GM23248 (cell line): ENCODE data around the gene DYSF. TPM values are rescaled to one million over a fixed set of nuclear protein-coding genes. Genes with fewer than 3 reads are reported as not detected.
"Not testable (repeated sequence)": the region's sequence is repeated elsewhere in the genome, so short reads cannot be mapped to it uniquely, and the experiment has no call there.

ENCODE experiments used
- DNase-seq: peaks from one replicate; pipeline ENCODE4 v3.0.0-alpha.2; 2015
- H2AFZ ChIP-seq: fragments of 200-600 bp; sonication (generic); 2 replicates; pipeline ENCODE4 v1.6.1; 2016; ENCODE audit warnings: antibody characterized with exemption
- H3F3A ChIP-seq: fragments of 200-600 bp; sonication (generic); 2 replicates; pipeline ENCODE4 v1.6.1; 2016; ENCODE audit warnings: mild to moderate bottlenecking, antibody characterized with exemption, mixed run types; ENCODE audit not compliant: insufficient read depth
- H3K27ac ChIP-seq: fragments of 200-600 bp; sonication (generic); 2 replicates; pipeline ENCODE4 v1.5.1; 2016; ENCODE audit warnings: mild to moderate bottlenecking
- H3K27me3 ChIP-seq: fragments of 200-600 bp; sonication (generic); replicated peaks from 2 replicates; pipeline ENCODE4 v1.6.1; 2016; ENCODE audit warnings: mild to moderate bottlenecking; ENCODE audit not compliant: insufficient read depth
- H3K36me3 ChIP-seq: fragments of 200-600 bp; sonication (generic); 2 replicates; pipeline ENCODE4 v1.6.1; 2016; ENCODE audit warnings: low read depth, mild to moderate bottlenecking
- H3K4me1 ChIP-seq: fragments of 200-600 bp; sonication (generic); 2 replicates; pipeline ENCODE4 v1.6.1; 2016; ENCODE audit warnings: mild to moderate bottlenecking; ENCODE audit not compliant: insufficient read depth
- H3K4me2 ChIP-seq: fragments of 200-600 bp; sonication (generic); one replicate; pipeline ENCODE4 v1.6.1; 2016; ENCODE audit warnings: mild to moderate bottlenecking; ENCODE audit not compliant: unreplicated experiment
- H3K4me3 ChIP-seq: fragments of 200-600 bp; sonication (generic); 2 replicates; pipeline ENCODE4 v1.5.1; 2016; ENCODE audit warnings: mild to moderate bottlenecking
- H3K79me2 ChIP-seq: fragments of 200-600 bp; sonication (generic); 2 replicates; pipeline ENCODE4 v1.6.1; 2016; ENCODE audit warnings: mild to moderate bottlenecking; ENCODE audit not compliant: insufficient read depth
- H3K9ac ChIP-seq: fragments of 200-600 bp; sonication (generic); 2 replicates; pipeline ENCODE4 v1.6.1; 2016; ENCODE audit warnings: mild to moderate bottlenecking
- H3K9me2 ChIP-seq: fragments of 200-600 bp; sonication (generic); 2 replicates; pipeline ENCODE4 v1.6.1; 2016; ENCODE audit warnings: mixed run types, mild to moderate bottlenecking, moderate library complexity; ENCODE audit not compliant: insufficient read depth
- H3K9me3 ChIP-seq: fragments of 200-600 bp; sonication (generic); one replicate; pipeline ENCODE4 v1.6.1; 2017; ENCODE audit warnings: low read depth
- H4K20me1 ChIP-seq: fragments of 200-600 bp; sonication (generic); 2 replicates; pipeline ENCODE4 v1.6.0; 2016; ENCODE audit not compliant: insufficient read depth
- EZH2 ChIP-seq: fragments of 200-600 bp; sonication (generic); IDR thresholded peaks from 2 replicates; pipeline ENCODE4 v1.6.1; 2018; ENCODE audit warnings: antibody characterized with exemption, mild to moderate bottlenecking; ENCODE audit not compliant: insufficient read depth, poor library complexity, severe bottlenecking
- EZH2phosphoT487 ChIP-seq: fragments of 200-600 bp; sonication (generic); IDR thresholded peaks from 2 replicates; pipeline ENCODE4 v1.6.1; 2018; ENCODE audit warnings: antibody characterized with exemption, moderate library complexity, mild to moderate bottlenecking, low read depth; ENCODE audit not compliant: insufficient read depth
- WGBS, 2 experiments: methylation state at CpG; one replicate each; pipeline ENCODE4 v1.1.6; 2015 to 2017; ENCODE audit warnings: low lambda C conversion rate in 2 of 2, low coverage in 1 of 2; ENCODE audit errors: missing lambda C conversion rate in 2 of 2; 5-methylcytosine and 5-hydroxymethylcytosine counted together
- in situ Hi-C: fragments of 300-500 bp; cut with MboI; formaldehyde crosslinking; loops from 2 replicates; pipeline ENCODE4 v1.15.0; 2020
- polyA plus RNA-seq: library from polyadenylated mRNA; unstranded; fragments of >200 nt; fragmentation: Nextera tagmentation; extraction: Ambion mirVana; gene quantifications from 2 replicates; pipeline ENCODE4 v1.2.1, GENCODE V29; 2016
- total RNA-seq: library from RNA; depleted of rRNA; stranded (reverse); fragments of >200 nt; shearing (Covaris generic); gene quantifications from 2 replicates; pipeline ENCODE4 v1.2.3, GENCODE V29; 2014

DYSF gene
- total and polyA plus RNA-seq, 2 experiments from 2014 or later = 0.25 to 0.54 TPM

- H3F3A ChIP-seq = no peaks in the 10 kb centered on the region
- H3K4me3 ChIP-seq = no peak overlapping the region
- no peaks in the 10 kb centered on the region for H4K20me1 ChIP-seq
- TF ChIP-seq EZH2phosphoT487 (no peak), EZH2 (no peak)
- H3K9me2 ChIP-seq = no peaks in the 10 kb centered on the region
- H2AFZ ChIP-seq = no peak overlapping the region
- no peaks in the 10 kb centered on the region for H3K27me3 ChIP-seq
- no peak for DNase-seq
- in situ Hi-C loops = no loop called here
- no peaks in the 10 kb centered on the region for H3K9me3 ChIP-seq
- H3K9ac ChIP-seq = no peak overlapping the region
- WGBS, 2 experiments = 96% methylated on average over 13 of the region's 13 CpGs
- no peak overlapping the region for H3K4me2 ChIP-seq
- H3K4me1 ChIP-seq = peaks cover 18% of the 10 kb centered on the region
- no peaks in the 10 kb centered on the region for H3K79me2 ChIP-seq
- H3K36me3 ChIP-seq = no peaks in the 10 kb centered on the region
- H3K27ac ChIP-seq = no peak overlapping the region
These were observed 190.5 kb downstream of the DYSF start for GRCh38 chr2:71643674-71644357.

DNA sequence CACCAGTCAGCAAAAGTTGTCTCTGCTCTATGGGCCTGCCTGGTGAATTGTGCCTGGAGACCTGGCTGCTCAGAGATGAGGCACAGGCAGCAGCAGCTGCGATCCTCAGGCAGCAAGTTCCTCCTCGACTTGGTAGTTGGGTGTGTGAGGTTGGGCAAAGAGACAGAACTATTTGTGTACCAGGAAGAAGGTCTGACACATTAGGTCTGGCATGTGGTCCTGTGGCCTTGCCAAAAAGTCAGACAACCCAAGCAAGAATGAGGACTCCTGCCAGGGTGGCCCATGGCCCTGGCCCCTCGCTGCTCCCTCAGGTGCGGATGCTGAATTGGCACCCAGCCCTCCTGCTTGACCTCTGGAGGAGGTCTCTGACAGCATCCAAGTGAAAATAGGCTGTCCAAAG, 192.7 kb downstream of the DYSF start:
- DNase-seq = peak; percentile 89
- no peak overlapping the region for H3K4me3 ChIP-seq
- H3K4me1 ChIP-seq = peaks cover 18% of the 10 kb centered on the region
- H3K27ac ChIP-seq = no peak overlapping the region
- WGBS, 2 experiments = 26 to 27% methylated on average over 4 of the region's 4 CpGs
- H4K20me1 ChIP-seq = no peaks in the 10 kb centered on the region
- no peak overlapping the region for H3K9ac ChIP-seq
- in situ Hi-C loops = no loop called here
- H3F3A ChIP-seq = no peaks in the 10 kb centered on the region
- no peaks in the 10 kb centered on the region for H3K27me3 ChIP-seq
- TF ChIP-seq EZH2phosphoT487 (no peak), EZH2 (no peak)
- no peak overlapping the region for H2AFZ ChIP-seq
- no peaks in the 10 kb centered on the region for H3K9me3 ChIP-seq
- H3K79me2 ChIP-seq = no peaks in the 10 kb centered on the region
- H3K36me3 ChIP-seq = no peaks in the 10 kb centered on the region
- no peaks in the 10 kb centered on the region for H3K9me2 ChIP-seq
- H3K4me2 ChIP-seq = no peak overlapping the region

- no peak overlapping the region for H3K4me3 ChIP-seq
- no peaks in the 10 kb centered on the region for H3K79me2 ChIP-seq
- H3K9me2 ChIP-seq = no peaks in the 10 kb centered on the region
- DNase-seq = no peak
- no peak overlapping the region for H3K27ac ChIP-seq
- H3F3A ChIP-seq = no peaks in the 10 kb centered on the region
- H3K4me2 ChIP-seq = no peak overlapping the region
- H3K9me3 ChIP-seq = no peaks in the 10 kb centered on the region
- H2AFZ ChIP-seq = no peak overlapping the region
- TF ChIP-seq EZH2 = no peak
- no peak for TF ChIP-seq EZH2phosphoT487
- no peaks in the 10 kb centered on the region for H4K20me1 ChIP-seq
- in situ Hi-C loops = no loop called here
- no peaks in the 10 kb centered on the region for H3K36me3 ChIP-seq
- 77 to 88% methylated on average over 1 of the region's 1 CpG for WGBS, 2 experiments
- H3K4me1 ChIP-seq = peaks cover 18% of the 10 kb centered on the region
- H3K9ac ChIP-seq = no peak overlapping the region
- no peaks in the 10 kb centered on the region for H3K27me3 ChIP-seq
These were observed 194.0 kb downstream of the DYSF start for GRCh38 chr2:71647356-71647755.

DNA sequence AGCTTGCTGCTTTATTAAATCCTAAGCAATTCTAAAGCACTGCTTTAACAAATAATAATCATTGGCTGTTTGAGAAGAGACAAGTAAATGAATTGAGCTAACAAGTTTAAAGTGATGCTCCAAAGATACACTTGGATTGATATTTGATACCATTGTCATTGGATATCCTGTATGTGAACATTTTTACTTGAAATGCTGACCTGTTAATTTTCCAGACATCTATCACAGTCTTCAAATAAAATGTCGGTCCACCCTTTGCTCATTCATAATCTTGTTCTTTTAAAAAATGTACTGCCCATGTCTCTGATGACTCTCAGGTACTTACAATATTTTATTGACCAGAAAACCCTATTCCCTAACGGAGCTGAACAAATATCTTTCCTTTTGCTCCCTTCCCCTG, 202.1 kb downstream of the DYSF start:
- H3K9me3 ChIP-seq = no peaks in the 10 kb centered on the region
- no peaks in the 10 kb centered on the region for H3K36me3 ChIP-seq
- no peak overlapping the region for H3K4me3 ChIP-seq
- no peak overlapping the region for H3K9ac ChIP-seq
- H4K20me1 ChIP-seq = no peaks in the 10 kb centered on the region
- no peaks in the 10 kb centered on the region; the same call in 1 of the 2 replicates for H3K27me3 ChIP-seq
- H3K9me2 ChIP-seq = no peaks in the 10 kb centered on the region
- WGBS, 2 experiments = 68 to 74% methylated on average over 2 of the region's 2 CpGs
- H3K27ac ChIP-seq = no peak overlapping the region
- TF ChIP-seq EZH2phosphoT487 = no peak
- TF ChIP-seq EZH2 = no peak
- H3K4me2 ChIP-seq = no peak overlapping the region
- no peaks in the 10 kb centered on the region for H3F3A ChIP-seq
- in situ Hi-C loops = no loop called here
- H2AFZ ChIP-seq = no peak overlapping the region
- no peaks in the 10 kb centered on the region for H3K4me1 ChIP-seq
- H3K79me2 ChIP-seq = no peaks in the 10 kb centered on the region
- DNase-seq = no peak

GRCh38 chr2:71658256-71658655, 204.9 kb downstream of the DYSF start:
- H3K79me2 ChIP-seq, H2AFZ ChIP-seq, H3K27me3 ChIP-seq, H3K36me3 ChIP-seq, in situ Hi-C loops, H3K4me3 ChIP-seq, H3K27ac ChIP-seq, H3F3A ChIP-seq, DNase-seq, H3K9ac ChIP-seq, H3K9me2 ChIP-seq, H4K20me1 ChIP-seq, H3K4me2 ChIP-seq, H3K4me1 ChIP-seq, H3K9me3 ChIP-seq: not testable (repeated sequence)
- WGBS, 2 experiments = 36 to 41% methylated on average over 2 of the region's 2 CpGs
